Activated CD8-positive, alpha-beta memory T cell treated with anti-CD3 and anti-CD28 coated beads for 36 hours (primary cell): ENCODE results near the gene DYNLT5. TPM values are rescaled to one million over a fixed set of nuclear protein-coding genes. Genes with fewer than 3 reads are reported as not detected.

Experiments used
- CTCF ChIA-PET: fragments of 350-600 bp; sonication (Branson Sonifier 250); formaldehyde crosslinking; loops from one replicate; lab custom pipeline; 2021; ENCODE audit warnings: antibody characterized with exemption; lab: Charles Lee
- POLR2A ChIA-PET: fragments of 350-600 bp; sonication (Branson Sonifier 250); formaldehyde crosslinking; loops from one replicate; lab custom pipeline; 2021; ENCODE audit warnings: antibody characterized with exemption; lab: Charles Lee
- total RNA-seq, 2 experiments: library from RNA; stranded (reverse); gene quantifications; one replicate each; pipeline ENCODE4 v1.2.3, GENCODE V29; 2021

DYNLT5 gene
- total RNA-seq, 2 experiments from 2014 or later, result not detected

DNA sequence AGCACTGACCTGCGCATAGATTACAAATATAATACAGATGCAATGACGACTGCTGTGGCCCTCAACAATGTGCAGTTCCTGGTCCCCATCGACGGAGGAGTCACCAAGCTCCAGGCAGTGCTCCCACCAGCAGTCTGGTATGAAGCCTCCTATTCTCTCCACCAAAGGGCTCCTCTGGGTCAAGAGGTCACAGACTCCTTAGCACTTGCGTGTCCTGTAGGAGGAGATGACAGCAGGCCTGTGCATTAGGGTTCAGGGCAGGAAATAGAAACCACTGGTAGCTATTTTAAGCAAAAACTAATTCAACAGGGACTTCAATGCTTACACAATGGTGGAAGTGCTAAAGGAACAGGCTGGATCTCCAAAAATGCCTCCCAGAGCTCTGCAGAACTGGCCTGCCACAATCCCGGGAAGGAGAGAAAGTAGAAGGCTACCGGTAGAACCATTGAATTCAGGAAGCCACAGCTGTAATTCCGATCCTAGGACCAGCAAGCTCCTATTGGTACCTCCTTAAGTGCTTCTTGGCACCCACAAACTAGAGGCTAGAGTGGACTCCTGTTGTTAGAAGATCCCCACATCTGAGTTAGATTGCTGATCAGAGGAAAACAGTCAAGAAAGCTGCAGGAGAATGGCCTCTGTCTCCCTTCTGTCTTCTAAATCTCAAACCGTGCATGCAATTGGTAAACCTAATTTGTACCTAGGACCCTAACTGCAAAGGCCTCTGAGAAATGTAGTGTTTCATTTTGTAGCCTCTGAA lies 12.7 kb upstream of the DYNLT5 start:
- ChIA-PET CTCF (no interaction called here), POLR2A (no interaction called here)

DNA sequence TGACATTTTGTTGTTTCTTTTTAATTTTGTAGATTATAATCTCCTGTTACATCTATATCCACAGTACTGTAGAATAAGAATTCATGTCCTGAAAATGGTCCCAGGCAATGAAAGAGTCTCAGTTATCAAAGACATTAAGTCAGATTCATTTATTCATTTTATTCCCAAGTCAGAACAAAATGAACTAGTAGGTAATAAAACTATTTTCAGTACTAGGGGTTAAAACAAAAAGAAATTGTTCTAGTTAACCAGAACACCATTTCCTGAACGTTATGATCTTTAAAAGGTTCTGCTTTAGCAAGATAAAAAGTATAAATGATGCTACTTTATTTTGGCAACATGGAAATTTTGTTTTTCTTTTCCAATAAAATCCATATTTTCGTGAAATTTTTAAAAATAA lies 6.8 kb upstream of the DYNLT5 start:
- ChIA-PET POLR2A (no interaction called here), CTCF (no interaction called here)

DNA sequence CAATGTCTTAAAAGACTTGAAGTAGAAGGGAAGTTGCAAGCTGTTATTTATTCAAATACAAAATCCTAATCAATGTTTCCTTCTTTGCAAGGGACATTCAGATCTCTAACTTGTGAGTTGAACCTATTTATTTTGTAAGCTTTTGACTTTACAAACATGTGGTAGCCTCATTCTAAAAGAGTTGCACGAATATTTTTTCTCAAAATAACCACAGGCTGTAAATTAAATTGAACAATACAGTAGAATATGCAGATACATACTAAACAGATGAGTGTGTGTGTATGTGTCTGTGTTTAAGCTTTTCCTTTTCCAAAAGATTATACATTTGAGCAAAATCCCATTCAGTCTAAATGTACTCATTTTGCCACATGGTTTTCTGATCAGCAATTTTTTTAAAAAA lies 4.8 kb upstream of the DYNLT5 start:
- POLR2A ChIA-PET, result no interaction called here
- CTCF ChIA-PET, result interaction anchor here (0.6 kb wide), 1 partner anchor 516 kb away, joined by 3 read pairs; no protein-coding TSS in a partner anchor

DNA sequence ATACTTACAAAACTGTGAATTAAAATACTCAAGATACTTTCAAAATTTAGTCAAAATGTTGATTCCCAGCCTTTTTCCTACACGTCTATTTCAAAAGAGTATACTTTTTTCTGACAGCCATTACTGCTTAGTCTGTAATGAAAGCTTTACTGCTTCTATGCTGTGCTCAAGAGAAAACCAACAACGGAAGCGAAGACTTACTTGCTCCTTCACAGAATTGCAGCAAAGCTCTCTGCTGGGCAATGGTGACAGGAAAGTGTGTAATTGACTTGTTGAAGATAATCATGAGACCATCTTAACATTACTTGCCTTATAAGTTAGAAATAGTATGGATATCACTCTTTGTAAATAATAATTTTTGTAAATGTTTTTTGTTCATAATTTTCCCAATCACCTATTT lies 1.7 kb upstream of the DYNLT5 start:
- ChIA-PET CTCF (interaction anchor here (1.0 kb wide), 1 partner anchor 24 kb away, joined by 3 read pairs; no protein-coding TSS in a partner anchor), POLR2A (no interaction called here)

DNA sequence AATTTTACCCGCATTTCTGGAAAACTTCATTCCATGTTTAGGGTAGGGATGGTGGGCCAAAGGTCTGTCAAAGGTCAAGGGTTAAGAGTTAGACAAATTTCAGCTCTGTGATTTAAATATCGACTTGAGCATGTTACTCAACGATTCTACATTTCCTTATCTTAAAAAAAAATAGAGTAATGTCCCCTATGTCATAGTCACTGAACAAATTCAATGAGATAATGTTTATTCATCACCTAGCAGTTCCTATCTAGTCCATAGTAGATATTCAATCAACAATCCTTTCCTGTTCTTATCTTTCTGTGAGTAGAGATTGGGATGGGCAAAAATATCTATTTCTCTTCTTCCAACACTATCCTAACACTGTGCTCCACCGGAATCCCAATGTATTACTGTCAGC lies 1.1 kb upstream of the DYNLT5 start:
- POLR2A ChIA-PET, result no interaction called here
- CTCF ChIA-PET, result interaction anchor here (1.0 kb wide), 1 partner anchor 24 kb away, joined by 3 read pairs; no protein-coding TSS in a partner anchor

DNA sequence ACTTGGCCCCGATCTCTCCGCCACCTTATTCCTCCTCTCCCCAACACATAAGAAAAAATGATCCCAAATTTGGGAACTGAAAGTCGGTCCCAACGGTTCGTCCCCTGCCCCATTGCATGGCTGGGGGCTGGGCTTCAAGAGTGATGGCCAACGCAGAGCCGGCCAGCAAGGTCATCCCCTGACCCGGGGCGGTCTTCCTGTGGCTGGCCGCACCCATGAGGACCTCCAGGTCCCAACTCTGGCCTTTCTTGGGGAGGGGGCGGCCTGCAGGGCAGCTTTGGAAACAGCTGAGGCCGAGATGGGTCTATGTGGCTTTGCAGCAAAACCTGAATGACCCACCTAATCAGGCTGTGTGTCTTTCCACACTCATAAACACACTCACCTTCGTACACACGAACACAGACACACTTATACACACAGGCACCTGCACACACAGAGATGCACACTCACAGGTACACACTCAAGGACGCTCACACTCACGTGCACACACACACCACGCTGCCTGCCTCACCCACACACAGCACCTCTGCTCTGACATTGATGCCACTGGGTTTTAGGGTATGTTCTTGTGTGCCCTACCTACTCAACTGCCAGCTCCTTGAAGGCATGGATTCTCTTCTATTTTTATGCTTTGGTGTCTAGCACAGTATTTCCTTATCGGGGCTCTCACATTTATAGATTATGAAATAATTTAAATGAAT lies 562 bp downstream of the DYNLT5 start:
- POLR2A ChIA-PET, result no interaction called here
- CTCF ChIA-PET, result interaction anchor here (0.6 to 1.0 kb wide), 2 partner anchors 608 to 747 kb away, joined by 3 read pairs; no protein-coding TSS in a partner anchor

DNA sequence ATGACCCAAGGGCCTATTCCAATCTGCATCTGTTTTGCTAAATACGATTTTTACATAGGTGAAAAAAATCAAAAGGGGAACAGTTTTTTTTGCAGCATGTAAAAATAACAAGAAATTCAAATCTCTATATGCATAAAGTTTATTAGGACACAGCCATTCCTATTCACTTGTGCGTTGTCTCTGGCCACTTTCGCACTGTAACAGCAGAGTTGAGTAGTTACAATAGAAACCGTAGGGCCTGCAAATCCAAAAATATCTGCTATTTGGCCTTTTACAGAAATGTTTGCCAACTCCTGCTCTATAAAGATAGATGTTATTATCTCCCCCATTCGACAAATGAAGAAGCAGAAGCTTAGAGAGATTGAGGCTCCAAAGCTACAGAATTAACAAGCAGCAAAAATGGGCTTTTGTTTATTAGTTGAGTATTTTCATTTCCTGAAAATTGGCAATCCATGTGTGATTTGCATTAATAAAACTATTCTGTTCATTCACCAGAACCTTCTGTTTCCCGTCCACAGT lies 5.5 kb downstream of the DYNLT5 start:
- ChIA-PET POLR2A (interaction anchor here (0.6 kb wide), 1 partner anchor 730 kb away, joined by 3 read pairs; no protein-coding TSS in a partner anchor), CTCF (no interaction called here)

DNA sequence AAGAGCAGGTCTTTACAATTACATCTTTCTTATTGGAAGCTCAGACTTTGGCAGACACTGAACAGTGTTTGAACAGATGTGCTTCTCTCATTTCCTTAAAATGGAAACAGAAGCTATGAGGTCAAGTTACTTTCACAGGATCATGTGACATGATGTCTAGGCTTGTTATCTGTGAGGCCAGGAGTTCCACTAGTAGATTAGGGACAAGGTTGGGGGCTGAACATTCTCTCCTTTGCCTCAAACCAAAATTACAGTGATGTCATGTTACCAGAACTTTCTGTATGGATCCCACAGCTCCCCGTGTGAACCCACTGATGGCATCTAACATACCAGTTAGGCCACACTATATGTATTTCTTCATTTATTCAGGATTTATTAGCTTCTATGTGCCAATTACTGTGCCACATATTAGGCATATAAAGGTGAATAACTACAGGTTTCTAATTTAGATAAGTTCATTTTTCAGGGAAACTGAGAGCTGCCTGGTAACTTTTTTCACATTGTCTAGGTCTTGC lies 6.0 kb downstream of the DYNLT5 start:
- POLR2A ChIA-PET, result no interaction called here
- CTCF ChIA-PET, result no interaction called here

DNA sequence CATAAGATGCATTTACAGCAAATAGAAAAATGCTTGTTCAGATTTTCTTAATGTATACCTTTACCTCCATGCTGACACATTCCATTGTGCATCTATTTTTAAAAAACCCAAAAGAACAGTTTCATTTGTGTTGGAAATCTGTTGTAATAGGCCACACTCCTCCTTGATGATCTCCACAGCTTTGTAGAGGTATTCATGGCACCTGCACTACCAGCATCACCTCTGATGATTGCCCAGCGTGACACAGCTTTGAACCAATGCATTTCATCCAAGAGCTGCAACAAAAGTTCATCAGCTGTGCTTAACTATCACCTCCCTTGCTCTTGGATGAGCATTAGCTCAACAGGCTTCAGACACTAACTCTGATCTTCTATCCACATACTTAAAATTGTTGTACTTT lies 8.2 kb downstream of the DYNLT5 start:
- CTCF ChIA-PET, result no interaction called here
- POLR2A ChIA-PET, result no interaction called here

DNA sequence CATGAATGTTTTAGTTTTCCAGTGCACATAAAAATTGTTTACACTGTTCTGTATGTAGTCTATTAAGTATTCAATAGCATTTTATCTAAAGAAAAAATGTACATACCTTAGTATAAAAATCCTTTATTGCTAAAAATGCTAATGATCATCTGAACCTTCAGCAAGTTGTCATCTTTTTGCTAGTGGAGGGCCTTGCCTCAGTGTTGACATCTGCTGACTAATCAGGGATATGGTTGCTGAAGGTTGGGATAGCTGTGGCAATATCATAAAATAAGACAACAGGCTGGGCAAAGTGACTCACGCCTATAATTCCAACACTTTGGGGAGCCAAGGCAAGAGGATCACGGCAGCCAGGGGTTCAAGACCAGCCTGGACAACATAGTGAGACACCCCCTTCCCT lies 9.0 kb downstream of the DYNLT5 start:
- ChIA-PET CTCF (no interaction called here), POLR2A (no interaction called here)

DNA sequence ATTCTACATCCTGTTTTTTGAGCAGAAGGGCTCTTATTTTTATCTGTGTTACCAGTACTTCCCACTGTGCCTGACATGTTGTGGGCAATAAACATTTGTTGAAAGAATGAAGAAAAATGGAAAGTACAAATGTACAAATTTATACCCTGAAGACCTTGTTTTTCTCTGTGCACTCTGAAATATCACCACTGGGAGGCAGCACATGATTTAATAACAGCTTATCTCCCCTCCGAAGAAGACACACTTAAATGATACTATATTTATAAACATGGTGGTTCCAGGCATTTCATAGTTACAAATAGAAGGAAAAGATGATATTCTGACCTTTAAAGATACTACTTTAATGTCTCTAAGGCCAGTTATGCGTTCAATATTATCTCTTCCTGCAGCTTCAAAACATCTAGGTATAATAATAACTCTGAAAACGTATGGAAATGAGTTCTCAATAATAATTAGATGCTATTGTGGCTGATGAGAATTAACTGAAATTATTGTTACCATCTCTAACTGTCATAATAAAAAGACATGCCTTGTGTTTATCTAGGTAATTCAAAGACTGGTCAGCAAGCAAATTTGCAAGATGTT lies 12.8 kb downstream of the DYNLT5 start:
- ChIA-PET CTCF (interaction anchor here (0.7 to 1.5 kb wide), 6 partner anchors 25 to 1593 kb away, joined by 3 to 4 read pairs (median 3); no protein-coding TSS in a partner anchor), POLR2A (no interaction called here)

DNA sequence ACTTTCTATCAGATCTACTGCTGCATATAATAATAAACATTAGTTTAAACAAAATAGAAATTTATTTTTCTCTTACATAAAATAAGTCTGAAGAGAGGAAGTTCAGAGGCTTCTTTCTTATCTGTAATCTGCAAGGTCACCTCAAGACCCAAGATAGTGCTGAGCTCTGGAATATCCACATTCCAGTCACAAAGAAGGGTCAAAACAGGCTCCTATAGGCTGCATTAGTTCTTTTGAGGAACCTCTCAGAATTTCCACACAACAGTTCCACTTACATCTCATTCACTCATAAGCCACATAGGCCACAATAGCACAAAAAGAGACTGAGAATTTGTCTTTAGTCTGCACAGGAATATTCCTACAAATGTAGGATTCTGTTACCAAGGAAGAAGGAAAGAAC lies 15.4 kb downstream of the DYNLT5 start:
- ChIA-PET CTCF (no interaction called here), POLR2A (no interaction called here)

DNA sequence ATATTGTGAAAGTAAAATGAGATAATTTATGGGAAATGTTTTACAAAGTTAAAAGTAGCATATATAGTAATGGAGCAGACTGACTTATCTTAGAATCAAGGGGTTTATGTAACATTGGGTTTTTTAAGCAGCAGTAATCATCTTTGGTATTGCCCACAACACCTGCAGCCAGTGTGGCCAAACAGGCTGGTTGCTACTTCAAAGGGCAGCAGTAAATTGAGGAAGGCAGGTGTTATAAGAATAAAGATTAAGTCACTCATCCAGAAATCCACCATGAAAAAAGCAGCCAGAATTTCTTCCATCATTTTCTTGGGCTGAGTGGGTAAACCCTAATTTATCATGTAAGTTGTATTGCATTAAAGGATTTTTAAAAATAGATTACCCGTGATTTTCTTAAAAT lies 16.7 kb downstream of the DYNLT5 start:
- POLR2A ChIA-PET, result no interaction called here
- CTCF ChIA-PET, result no interaction called here

DNA sequence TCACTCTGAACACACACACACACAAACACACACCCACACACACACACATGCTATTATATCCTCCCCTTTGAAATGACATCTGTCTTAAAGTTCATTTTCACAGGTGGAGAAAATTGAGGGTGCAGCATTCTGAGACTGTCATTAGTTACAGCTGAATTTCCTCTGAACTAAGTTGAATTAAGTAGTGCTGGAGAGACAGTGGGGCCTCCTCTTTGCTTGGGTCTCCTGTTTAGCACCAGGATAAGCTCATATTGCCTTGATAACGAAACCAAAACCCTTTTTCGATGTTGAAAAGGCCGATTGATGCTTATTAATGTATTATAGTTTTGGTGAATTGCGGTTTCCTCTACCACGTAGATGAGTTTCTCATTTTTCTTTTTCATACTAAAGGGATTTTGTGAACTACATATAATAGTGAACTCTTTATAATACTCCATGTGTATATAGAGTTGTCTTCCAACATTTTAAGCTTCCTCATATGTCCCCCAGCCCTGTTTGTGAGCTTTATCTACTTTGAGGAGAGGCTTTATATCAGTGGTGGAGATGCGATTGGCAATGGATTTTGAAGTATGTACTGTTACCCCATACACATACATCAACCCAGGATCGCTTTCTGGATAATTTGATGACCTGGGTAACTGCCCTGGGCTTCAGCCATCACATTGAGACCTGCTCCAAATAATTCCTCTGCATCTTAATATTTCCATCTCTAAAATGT lies 17.4 kb downstream of the DYNLT5 start:
- ChIA-PET POLR2A (no interaction called here), CTCF (no interaction called here)

DNA sequence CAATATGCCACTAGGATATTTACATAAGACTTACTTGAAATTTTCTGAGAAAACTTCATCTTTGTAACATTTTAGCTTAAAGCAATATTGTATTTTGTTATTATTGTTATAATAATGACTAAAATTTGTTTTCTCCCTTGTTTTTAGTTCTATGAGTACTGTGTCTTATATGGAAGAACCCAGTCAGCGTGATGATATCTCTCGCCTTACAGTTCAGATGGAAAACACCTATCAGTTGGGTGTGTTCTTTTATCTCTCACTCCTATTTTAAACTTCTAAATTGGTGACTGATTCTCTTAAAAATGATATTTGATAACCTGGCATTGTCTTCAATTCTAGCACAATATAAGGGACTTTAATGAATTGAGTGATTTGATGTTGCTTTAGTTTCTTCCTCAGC lies 18.0 kb downstream of the DYNLT5 start:
- ChIA-PET POLR2A (no interaction called here), CTCF (no interaction called here)

DNA sequence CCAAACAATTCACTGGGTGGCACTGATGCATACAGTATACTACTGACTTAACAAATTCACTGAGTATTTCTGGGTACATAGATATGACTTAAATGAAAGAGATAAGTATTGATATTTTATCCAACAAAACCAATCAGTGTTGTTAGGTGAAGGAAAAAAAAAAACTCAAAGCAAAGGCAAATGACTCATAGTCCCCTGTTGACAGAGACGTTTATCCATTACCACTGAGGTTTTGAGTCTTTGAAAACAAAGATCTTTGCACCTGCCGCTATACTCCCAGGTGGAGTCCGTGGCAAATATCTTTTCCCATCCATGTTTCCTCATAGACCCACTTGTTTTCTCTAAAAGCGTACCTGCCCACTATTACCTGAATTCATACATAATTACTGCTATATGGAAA lies 18.4 kb downstream of the DYNLT5 start:
- ChIA-PET CTCF (no interaction called here), POLR2A (no interaction called here)

DNA sequence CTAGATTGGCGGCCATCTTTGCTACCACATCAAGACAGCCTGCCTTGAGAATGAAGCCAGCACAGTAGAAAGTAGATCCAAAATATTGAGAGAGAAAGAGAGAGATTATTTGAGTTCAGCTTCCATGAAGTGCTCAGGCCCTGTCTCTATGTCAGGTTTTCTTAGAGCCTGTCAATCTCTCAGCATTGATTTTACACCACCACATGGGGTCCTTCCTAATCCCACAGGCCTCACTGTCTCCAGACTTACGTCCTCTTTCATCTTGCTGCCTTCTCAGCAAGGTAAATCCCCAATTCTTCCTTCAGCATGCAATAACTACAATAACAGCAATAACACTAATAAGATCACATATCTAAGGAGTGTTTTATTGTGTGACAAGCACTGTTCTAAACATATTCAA lies 21.0 kb downstream of the DYNLT5 start:
- ChIA-PET CTCF (no interaction called here), POLR2A (no interaction called here)

DNA sequence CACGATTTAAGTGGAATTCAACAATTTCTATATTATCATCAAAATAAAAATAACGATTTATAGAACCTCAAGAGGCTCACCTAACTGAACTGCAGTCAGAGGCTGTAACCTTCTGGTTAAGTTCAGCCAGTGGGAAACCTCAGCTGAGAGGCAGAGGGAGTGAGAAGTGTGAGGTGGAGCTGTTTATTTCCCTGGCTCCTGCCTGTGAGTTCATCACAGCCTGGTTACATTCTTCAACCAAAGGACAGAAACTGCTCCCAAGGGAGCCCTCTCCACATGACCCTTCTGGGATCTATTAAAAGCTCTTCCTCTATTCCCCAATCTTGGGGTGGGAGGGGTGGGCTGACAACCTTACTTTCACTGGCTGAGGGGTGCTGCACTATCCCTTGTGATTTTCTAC lies 22.2 kb downstream of the DYNLT5 start:
- ChIA-PET POLR2A (no interaction called here), CTCF (no interaction called here)

DNA sequence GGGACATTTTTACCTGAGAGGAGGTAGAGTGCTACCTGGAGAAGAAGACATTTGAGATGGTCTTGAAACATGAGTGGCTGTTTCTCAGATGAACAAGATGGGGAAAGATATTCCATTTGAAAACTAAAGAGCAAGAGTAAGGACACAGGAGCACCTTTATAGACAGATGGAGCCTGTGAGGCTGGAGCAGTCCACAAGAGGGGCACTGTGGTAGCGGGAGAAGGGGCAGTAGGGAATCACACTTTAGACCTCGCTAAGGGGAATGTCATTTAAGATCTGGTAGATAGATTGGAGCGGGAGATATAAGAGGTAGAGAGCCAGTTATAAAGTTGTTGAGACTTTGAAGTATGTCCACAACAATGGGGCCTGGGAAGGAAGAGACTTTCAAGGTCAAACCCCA lies 23.4 kb downstream of the DYNLT5 start:
- CTCF ChIA-PET, result no interaction called here

More for the DNA sequence above, 23.4 kb downstream of the DYNLT5 start:
- POLR2A ChIA-PET, result no interaction called here
